CD14-positive monocyte (primary cell): ENCODE results near the gene TMEM178B. TPM values are rescaled to one million over a fixed set of nuclear protein-coding genes. Genes with fewer than 3 reads are reported as not detected.

Experiments used
- DNase-seq, 3 donors: peaks; one replicate each; pipeline ENCODE4 v3.0.0-alpha.2; 2011 to 2022
- H2AFZ ChIP-seq: 2 replicates; pipeline ENCODE4 v1.6.0; 2012; ENCODE audit warnings: mild to moderate bottlenecking, low read depth, low read length, inconsistent platforms; ENCODE audit not compliant: insufficient read depth, poor library complexity, severe bottlenecking
- H3K27ac ChIP-seq, 2 donors: 1 replicate in 1 of 2; 2 replicates in 1 of 2; pipeline ENCODE4 v1.5.1; 2012 to 2013; ENCODE audit warnings: low read length in 2 of 2, control low read depth in 1 of 2, inconsistent platforms in 1 of 2, low read depth in 1 of 2, mild to moderate bottlenecking in 1 of 2
- H3K27me3 ChIP-seq, 2 donors: one replicate each; pipeline versions ENCODE4 v1.6.0 to v1.6.1; 2011 to 2013; ENCODE audit warnings: low read length in 2 of 2; ENCODE audit not compliant: control insufficient read depth in 2 of 2, insufficient read depth in 2 of 2
- H3K36me3 ChIP-seq, 2 donors: replicated peaks in 1 of 2; 1 replicate in 1 of 2; 2 replicates in 1 of 2; pipeline versions ENCODE4 v1.5.1 to v1.6.1; 2012 to 2013; ENCODE audit warnings: low read length in 2 of 2, control low read depth in 1 of 2, inconsistent platforms in 1 of 2, mild to moderate bottlenecking in 1 of 2; ENCODE audit not compliant: insufficient read depth in 2 of 2, control insufficient read depth in 1 of 2
- H3K4me1 ChIP-seq, 2 donors: 1 replicate in 1 of 2; 2 replicates in 1 of 2; pipeline versions ENCODE4 v1.5.1 to v1.6.1; 2012 to 2013; ENCODE audit warnings: low read length in 2 of 2, control low read depth in 1 of 2, inconsistent platforms in 1 of 2, mild to moderate bottlenecking in 1 of 2, moderate library complexity in 1 of 2; ENCODE audit not compliant: insufficient read depth in 2 of 2, control insufficient read depth in 1 of 2
- H3K4me2 ChIP-seq: replicated peaks from 2 replicates; pipeline ENCODE3; 2012; ENCODE audit warnings: low read length, moderate library complexity, mild to moderate bottlenecking; ENCODE audit not compliant: poor library complexity, severe bottlenecking; ENCODE audit errors: extremely low read depth
- H3K4me3 ChIP-seq, 3 experiments: fragments of 200-600 bp in 1 of 3; sonication (generic) in 1 of 3; replicated peaks in 1 of 3; 1 replicate in 2 of 3; 2 replicates in 1 of 3; pipeline ENCODE4 v1.5.1; 2011 to 2013; ENCODE audit warnings: low read length in 3 of 3, mild to moderate bottlenecking in 3 of 3, control low read depth in 2 of 3, low read depth in 2 of 3, inconsistent platforms in 1 of 3, moderate library complexity in 1 of 3
- H3K79me2 ChIP-seq: 2 replicates; pipeline ENCODE4 v1.6.0; 2012; ENCODE audit warnings: mild to moderate bottlenecking, control low read depth, inconsistent platforms, low read length, moderate library complexity; ENCODE audit not compliant: insufficient read depth
- H3K9ac ChIP-seq: 2 replicates; pipeline ENCODE4 v1.6.0; 2017; ENCODE audit warnings: low read length, mild to moderate bottlenecking; ENCODE audit not compliant: insufficient read depth, poor library complexity, severe bottlenecking
- H3K9me3 ChIP-seq, 2 donors: replicated peaks in 1 of 2; 1 replicate in 1 of 2; 2 replicates in 1 of 2; pipeline versions ENCODE4 v1.5.1 to v1.6.1; 2012 to 2013; ENCODE audit warnings: low read length in 2 of 2, control low read depth in 1 of 2; ENCODE audit not compliant: control insufficient read depth in 1 of 2, insufficient read depth in 1 of 2
- H4K20me1 ChIP-seq: 2 replicates; pipeline ENCODE4 v1.6.0; 2012; ENCODE audit warnings: mild to moderate bottlenecking, low read length, control low read depth, moderate library complexity; ENCODE audit not compliant: insufficient read depth
- H3K27ac Mint-ChIP-seq, 7 donors: one replicate each; pipeline ENCODE4 v1.8.0; 2020; ENCODE audit warnings: mild to moderate bottlenecking in 7 of 7, mixed read lengths in 7 of 7, moderate library complexity in 6 of 7, inconsistent platforms in 2 of 7
- H3K27me3 Mint-ChIP-seq, 3 donors: one replicate each; pipeline ENCODE4 v1.8.0; 2021 to 2022; ENCODE audit warnings: low read depth in 3 of 3, mild to moderate bottlenecking in 3 of 3, mixed read lengths in 3 of 3, moderate library complexity in 3 of 3, inconsistent platforms in 1 of 3
- H3K36me3 Mint-ChIP-seq, 2 donors: one replicate each; pipeline ENCODE4 v1.8.0; 2020; ENCODE audit warnings: mixed read lengths in 2 of 2, inconsistent platforms in 1 of 2, mild to moderate bottlenecking in 1 of 2
- H3K4me1 Mint-ChIP-seq: one replicate; pipeline ENCODE4 v1.8.0; 2020; ENCODE audit warnings: mild to moderate bottlenecking, mixed read lengths
- H3K4me3 Mint-ChIP-seq, 2 donors: one replicate each; pipeline ENCODE4 v1.8.0; 2020; ENCODE audit warnings: mild to moderate bottlenecking in 2 of 2, mixed read lengths in 2 of 2, moderate library complexity in 1 of 2
- H3K9me3 Mint-ChIP-seq, 7 donors: one replicate each; pipeline ENCODE4 v1.8.0; 2020 to 2022; ENCODE audit warnings: mixed read lengths in 7 of 7, mild to moderate bottlenecking in 6 of 7, moderate library complexity in 6 of 7, inconsistent platforms in 2 of 7
- WGBS: methylation state at CpG from one replicate; pipeline ENCODE4 v1.1.5; 2013; ENCODE audit warnings: missing lambda C conversion rate; ENCODE audit not compliant: insufficient coverage; 5-methylcytosine and 5-hydroxymethylcytosine counted together
- intact Hi-C, 2 donors: fragments of 100-400 bp; cut with micrococcal nuclease; formaldehyde crosslinking; loops; one replicate each; pipeline versions ENCODE4 v1.15.0 to v1.15.1; 2023
- polyA plus RNA-seq, 3 donors: library from polyadenylated mRNA; depleted of rRNA in 1 of 3; unstranded in 2 of 3; stranded (reverse) in 1 of 3; fragments of 300-500 nt in 2 of 3; fragments of >200 nt in 1 of 3; fragmentation: Illumina TruSeq in 2 of 3; gene quantifications; 1 replicate in 2 of 3; 2 replicates in 1 of 3; pipeline ENCODE4 v1.2.3, GENCODE V29; 2012 to 2021
- TF ChIP-seq, protein P1 (sequence below): fragments of 200-600 bp; IDR thresholded peaks from one replicate; pipeline ENCODE4 v1.8.0; 2022; ENCODE audit warnings: antibody characterized with exemption, mild to moderate bottlenecking

Gene TMEM178B
- polyA plus RNA-seq, 3 donors: not detected

DNA sequence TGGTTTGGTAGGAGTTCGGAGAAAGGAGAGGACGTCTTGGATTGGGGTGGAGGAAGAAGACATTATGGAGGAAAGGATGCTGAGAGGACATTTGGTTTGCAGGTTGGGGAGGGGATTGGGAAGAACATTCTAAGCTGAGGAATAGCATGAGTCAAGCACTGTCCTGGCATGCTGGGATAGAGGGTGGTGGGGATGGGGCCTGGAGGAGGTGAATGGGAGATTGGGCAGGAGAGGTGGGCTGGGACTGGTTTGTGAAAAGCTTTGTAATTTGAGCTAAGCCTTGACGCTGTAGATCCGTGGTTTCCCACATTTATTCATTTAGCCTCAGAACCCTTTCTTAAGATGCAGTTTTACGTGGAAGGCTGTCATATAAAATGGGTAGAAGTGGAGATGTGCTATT lies 52.2 kb downstream of the TMEM178B start:
- peaks cover 0 to 4% (median 0%) of the 10 kb centered on the region in 7 donors for H3K9me3 Mint-ChIP-seq

DNA sequence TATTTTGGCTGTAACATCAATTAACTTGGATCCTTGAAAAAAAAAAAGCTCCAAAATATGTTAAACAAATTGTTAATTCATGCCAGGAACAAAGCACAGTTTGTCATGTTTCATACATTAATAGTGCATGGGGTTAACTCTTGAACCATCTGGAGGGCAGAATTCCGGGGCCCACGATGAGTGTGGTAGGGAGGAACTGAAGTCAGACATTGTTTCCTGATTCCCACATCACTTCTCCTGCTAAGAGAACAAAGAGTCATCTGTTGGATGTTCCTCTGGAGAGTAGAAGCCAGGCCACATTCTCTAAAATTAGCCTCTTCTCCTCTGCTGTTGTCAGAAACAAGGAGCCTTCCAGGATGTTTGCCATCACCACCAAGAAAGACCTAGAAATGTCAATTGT lies 54.6 kb downstream of the TMEM178B start:
- H3K4me3 Mint-ChIP-seq: no peak overlapping the region

More for the DNA sequence above, 52.2 kb downstream of the TMEM178B start:
- Mint-ChIP-seq H3K36me3 (no peaks in the 10 kb centered on the region), H3K4me3 (no peak overlapping the region), H3K27me3 (peaks cover 0 to 7% (median 2%) of the 10 kb centered on the region in 3 donors), H3K4me1 (no peaks in the 10 kb centered on the region), H3K27ac (no peak overlapping the region)
- WGBS: 85% methylated on average over 2 of the region's 5 CpGs
- TF ChIP-seq, protein P1, sequence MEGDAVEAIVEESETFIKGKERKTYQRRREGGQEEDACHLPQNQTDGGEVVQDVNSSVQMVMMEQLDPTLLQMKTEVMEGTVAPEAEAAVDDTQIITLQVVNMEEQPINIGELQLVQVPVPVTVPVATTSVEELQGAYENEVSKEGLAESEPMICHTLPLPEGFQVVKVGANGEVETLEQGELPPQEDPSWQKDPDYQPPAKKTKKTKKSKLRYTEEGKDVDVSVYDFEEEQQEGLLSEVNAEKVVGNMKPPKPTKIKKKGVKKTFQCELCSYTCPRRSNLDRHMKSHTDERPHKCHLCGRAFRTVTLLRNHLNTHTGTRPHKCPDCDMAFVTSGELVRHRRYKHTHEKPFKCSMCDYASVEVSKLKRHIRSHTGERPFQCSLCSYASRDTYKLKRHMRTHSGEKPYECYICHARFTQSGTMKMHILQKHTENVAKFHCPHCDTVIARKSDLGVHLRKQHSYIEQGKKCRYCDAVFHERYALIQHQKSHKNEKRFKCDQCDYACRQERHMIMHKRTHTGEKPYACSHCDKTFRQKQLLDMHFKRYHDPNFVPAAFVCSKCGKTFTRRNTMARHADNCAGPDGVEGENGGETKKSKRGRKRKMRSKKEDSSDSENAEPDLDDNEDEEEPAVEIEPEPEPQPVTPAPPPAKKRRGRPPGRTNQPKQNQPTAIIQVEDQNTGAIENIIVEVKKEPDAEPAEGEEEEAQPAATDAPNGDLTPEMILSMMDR: no peak
- Histone ChIP-seq H3K4me3 (no peak overlapping the region), H2AFZ (no peak overlapping the region), H3K27me3 (peaks cover 2 to 5% of the 10 kb centered on the region in 2 donors), H3K4me2 (no peak overlapping the region), H4K20me1 (no peaks in the 10 kb centered on the region), H3K9ac (no peak overlapping the region), H3K27ac (no peak overlapping the region), H3K79me2 (no peaks in the 10 kb centered on the region), H3K36me3 (no peaks in the 10 kb centered on the region), H3K9me3 (no peaks in the 10 kb centered on the region), H3K4me1 (no peaks in the 10 kb centered on the region)
- intact Hi-C loops: no loop called here
- DNase-seq: no peak

More for the DNA sequence above, 54.6 kb downstream of the TMEM178B start:
- no CpG with 5 or more reads among the region's 2 CpGs for WGBS
- Mint-ChIP-seq H3K9me3 (peaks cover 0 to 5% (median 3%) of the 10 kb centered on the region in 7 donors), H3K36me3 (no peaks in the 10 kb centered on the region), H3K27me3 (peaks cover 0 to 4% (median 1%) of the 10 kb centered on the region in 3 donors), H3K27ac (no peak overlapping the region), H3K4me1 (no peaks in the 10 kb centered on the region)
- Histone ChIP-seq H3K27ac (no peak overlapping the region), H3K36me3 (no peaks in the 10 kb centered on the region), H3K27me3 (peaks cover 0 to 2% of the 10 kb centered on the region in 2 donors), H3K79me2 (no peaks in the 10 kb centered on the region), H3K9ac (no peak overlapping the region), H3K4me2 (no peak overlapping the region), H4K20me1 (no peaks in the 10 kb centered on the region), H3K4me1 (no peaks in the 10 kb centered on the region), H3K4me3 (no peak overlapping the region), H2AFZ (no peak overlapping the region), H3K9me3 (peaks cover 4 to 5% of the 10 kb centered on the region in 2 donors)
- TF ChIP-seq, protein P1: no peak
- DNase-seq: no peak
- intact Hi-C loops: no loop called here
